ENCODE data around the gene TMX2.
A peak's percentile ranks its signal among the peaks of the same experiment; 100 is the strongest.

Gene TMX2

DNA sequence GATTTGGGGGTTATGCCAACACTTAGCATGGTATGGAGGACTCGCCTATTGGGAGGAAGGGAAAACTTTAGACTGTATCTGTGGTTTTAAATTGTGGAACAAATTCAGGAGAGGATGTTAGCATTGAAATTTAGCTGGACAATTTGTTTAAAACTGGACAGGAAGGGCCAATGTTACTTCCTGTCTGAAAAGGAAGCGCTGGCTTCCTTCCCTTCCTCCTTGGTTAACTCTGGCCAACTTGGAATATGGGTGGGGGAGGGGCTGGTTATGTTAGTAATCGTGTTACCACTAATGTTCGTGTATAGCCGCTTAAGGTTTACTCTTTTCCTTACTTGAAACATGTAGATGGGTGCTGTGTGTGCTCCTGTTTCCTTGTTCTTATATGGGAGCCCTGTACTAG lies 63.1 kb downstream of the TMX2 start:
- H3K4me3 ChIP-seq (ENCODE audit: low read length, poor library complexity, severe bottlenecking), result no peak overlapping the region
- no peak overlapping the region for H3K9ac ChIP-seq (ENCODE audit: low read depth, low read length, poor library complexity, severe bottlenecking)

DNA sequence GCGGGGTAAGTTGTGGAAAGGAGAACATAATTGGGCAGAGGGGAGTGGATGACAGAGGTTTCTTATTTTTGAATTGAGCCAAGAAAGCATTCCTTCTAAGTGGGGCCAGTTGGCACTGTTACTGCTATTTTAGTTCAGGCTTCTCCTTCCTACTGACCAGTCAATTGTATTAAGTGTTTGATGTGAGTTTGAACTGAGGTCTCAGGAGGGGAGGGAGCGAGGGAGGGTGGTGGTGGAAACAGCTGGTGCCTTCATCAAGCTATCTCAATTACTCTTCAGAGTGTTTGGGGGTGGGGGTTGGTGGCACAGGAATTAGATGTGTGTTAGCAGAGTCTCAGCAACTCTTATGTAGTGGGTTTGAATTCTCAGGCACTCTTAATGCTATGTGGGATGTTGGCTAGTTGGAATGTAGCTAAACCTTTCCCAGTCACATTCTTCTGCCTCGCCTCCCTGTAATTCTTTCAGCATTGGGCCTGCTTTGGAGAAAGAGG lies 63.7 kb downstream of the TMX2 start:
- Histone ChIP-seq H3K79me2 (ENCODE audit: insufficient read depth, low read length) (no peaks in the 10 kb centered on the region), H3K4me2 (ENCODE audit: low read depth, low read length, poor library complexity, severe bottlenecking) (peak overlapping the region; percentile 33)

More for the DNA sequence above, 63.1 kb downstream of the TMX2 start:
- Histone ChIP-seq H4K20me1 (ENCODE audit: insufficient read depth, low read length, poor library complexity, severe bottlenecking) (no peaks in the 10 kb centered on the region), H3F3A (ENCODE audit: low read depth) (no peaks in the 10 kb centered on the region), H3K79me2 (ENCODE audit: insufficient read depth, low read length) (no peaks in the 10 kb centered on the region), H3K9me3 (ENCODE audit: insufficient read depth, low read depth, low read length) (no peaks in the 10 kb centered on the region), H3K27me3 (ENCODE audit: insufficient read depth, low read length, poor library complexity, severe bottlenecking) (no peaks in the 10 kb centered on the region), H2AFZ (ENCODE audit: low read length) (no peak overlapping the region), H3K36me3 (ENCODE audit: insufficient read depth, low read length) (no peaks in the 10 kb centered on the region), H3K4me2 (ENCODE audit: low read depth, low read length, poor library complexity, severe bottlenecking) (peak overlapping the region; percentile 33), H3K4me1 (ENCODE audit: insufficient read depth, low read length, poor library complexity, severe bottlenecking) (peaks cover 38% of the 10 kb centered on the region), H3K9me2 (replicated peaks; ENCODE audit: low read depth, low read length) (no peaks in the 10 kb centered on the region)
- TF ChIP-seq EZH2phosphoT487 (IDR thresholded peaks at IDR 0.05; ENCODE audit: borderline replicate concordance), result no peak
- TF ChIP-seq, protein P1, sequence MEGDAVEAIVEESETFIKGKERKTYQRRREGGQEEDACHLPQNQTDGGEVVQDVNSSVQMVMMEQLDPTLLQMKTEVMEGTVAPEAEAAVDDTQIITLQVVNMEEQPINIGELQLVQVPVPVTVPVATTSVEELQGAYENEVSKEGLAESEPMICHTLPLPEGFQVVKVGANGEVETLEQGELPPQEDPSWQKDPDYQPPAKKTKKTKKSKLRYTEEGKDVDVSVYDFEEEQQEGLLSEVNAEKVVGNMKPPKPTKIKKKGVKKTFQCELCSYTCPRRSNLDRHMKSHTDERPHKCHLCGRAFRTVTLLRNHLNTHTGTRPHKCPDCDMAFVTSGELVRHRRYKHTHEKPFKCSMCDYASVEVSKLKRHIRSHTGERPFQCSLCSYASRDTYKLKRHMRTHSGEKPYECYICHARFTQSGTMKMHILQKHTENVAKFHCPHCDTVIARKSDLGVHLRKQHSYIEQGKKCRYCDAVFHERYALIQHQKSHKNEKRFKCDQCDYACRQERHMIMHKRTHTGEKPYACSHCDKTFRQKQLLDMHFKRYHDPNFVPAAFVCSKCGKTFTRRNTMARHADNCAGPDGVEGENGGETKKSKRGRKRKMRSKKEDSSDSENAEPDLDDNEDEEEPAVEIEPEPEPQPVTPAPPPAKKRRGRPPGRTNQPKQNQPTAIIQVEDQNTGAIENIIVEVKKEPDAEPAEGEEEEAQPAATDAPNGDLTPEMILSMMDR (conservative IDR thresholded peaks at IDR 0.05; ENCODE audit: low read length), result no peak

DNA sequence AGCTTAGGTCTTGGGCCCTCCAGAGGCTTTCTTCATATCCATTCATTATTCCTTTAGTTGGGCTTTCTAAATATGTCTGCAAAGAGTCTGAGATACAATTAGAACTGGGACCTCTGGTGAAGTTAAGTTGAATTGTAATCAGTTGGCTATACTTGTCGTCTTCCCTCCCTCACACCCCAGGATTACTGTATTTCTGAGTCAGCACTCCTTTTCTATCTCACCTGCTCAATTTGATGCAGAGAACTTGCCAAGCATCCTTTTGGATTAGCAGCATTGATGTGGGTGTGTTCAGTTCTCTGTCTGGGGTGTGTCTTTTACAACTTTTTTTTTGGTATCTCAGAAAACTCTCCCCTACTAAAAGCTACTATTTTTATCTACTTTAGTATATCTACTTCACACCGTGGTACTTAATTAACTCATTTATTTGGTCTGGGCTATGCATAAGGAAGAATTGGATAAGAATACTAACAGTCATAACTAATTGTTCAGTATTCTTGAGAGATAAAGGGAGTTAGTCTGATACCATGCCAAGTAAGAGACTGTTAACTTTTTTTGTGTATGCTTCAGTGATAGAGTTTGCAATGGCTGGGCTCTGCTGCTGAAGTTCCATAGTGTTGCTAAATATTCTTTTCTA lies 64.3 kb downstream of the TMX2 start:
- no peaks in the 10 kb centered on the region for H3K9me2 ChIP-seq (replicated peaks; ENCODE audit: low read depth, low read length)
- no peaks in the 10 kb centered on the region for H3K36me3 ChIP-seq (ENCODE audit: insufficient read depth, low read length)
- TF ChIP-seq, protein P1 (conservative IDR thresholded peaks at IDR 0.05; ENCODE audit: low read length), result no peak
- TF ChIP-seq EZH2phosphoT487 (IDR thresholded peaks at IDR 0.05; ENCODE audit: borderline replicate concordance), result no peak
- H3K9me3 ChIP-seq (ENCODE audit: insufficient read depth, low read depth, low read length), result no peaks in the 10 kb centered on the region
- peaks cover 38% of the 10 kb centered on the region for H3K4me1 ChIP-seq (ENCODE audit: insufficient read depth, low read length, poor library complexity, severe bottlenecking)
- no peak overlapping the region for H2AFZ ChIP-seq (ENCODE audit: low read length)
- H3K27me3 ChIP-seq (ENCODE audit: insufficient read depth, low read length, poor library complexity, severe bottlenecking), result no peaks in the 10 kb centered on the region
- no peaks in the 10 kb centered on the region for H3F3A ChIP-seq (ENCODE audit: low read depth)
- H3K4me3 ChIP-seq (ENCODE audit: low read length, poor library complexity, severe bottlenecking), result no peak overlapping the region
- H3K9ac ChIP-seq (ENCODE audit: low read depth, low read length, poor library complexity, severe bottlenecking), result no peak overlapping the region
- H4K20me1 ChIP-seq (ENCODE audit: insufficient read depth, low read length, poor library complexity, severe bottlenecking), result no peaks in the 10 kb centered on the region
- H3K79me2 ChIP-seq (ENCODE audit: insufficient read depth, low read length), result no peaks in the 10 kb centered on the region
- peak overlapping the region; percentile 33 for H3K4me2 ChIP-seq (ENCODE audit: low read depth, low read length, poor library complexity, severe bottlenecking)

More for the DNA sequence above, 63.7 kb downstream of the TMX2 start:
- H3F3A ChIP-seq (ENCODE audit: low read depth), result no peaks in the 10 kb centered on the region
- TF ChIP-seq, protein P1 (conservative IDR thresholded peaks at IDR 0.05; ENCODE audit: low read length), result no peak
- TF ChIP-seq EZH2phosphoT487 (IDR thresholded peaks at IDR 0.05; ENCODE audit: borderline replicate concordance), result no peak
- H3K27me3 ChIP-seq (ENCODE audit: insufficient read depth, low read length, poor library complexity, severe bottlenecking), result no peaks in the 10 kb centered on the region
- no peak overlapping the region for H3K4me3 ChIP-seq (ENCODE audit: low read length, poor library complexity, severe bottlenecking)
- peaks cover 38% of the 10 kb centered on the region for H3K4me1 ChIP-seq (ENCODE audit: insufficient read depth, low read length, poor library complexity, severe bottlenecking)
- H3K9me2 ChIP-seq (replicated peaks; ENCODE audit: low read depth, low read length), result no peaks in the 10 kb centered on the region
- no peak overlapping the region for H3K9ac ChIP-seq (ENCODE audit: low read depth, low read length, poor library complexity, severe bottlenecking)
- no peak overlapping the region for H2AFZ ChIP-seq (ENCODE audit: low read length)
- no peaks in the 10 kb centered on the region for H4K20me1 ChIP-seq (ENCODE audit: insufficient read depth, low read length, poor library complexity, severe bottlenecking)
- no peaks in the 10 kb centered on the region for H3K36me3 ChIP-seq (ENCODE audit: insufficient read depth, low read length)
- H3K9me3 ChIP-seq (ENCODE audit: insufficient read depth, low read depth, low read length), result no peaks in the 10 kb centered on the region
